Measurements from ENCODE around the gene CALML3.

- TF ChIP-seq CTCF (IDR thresholded peaks at IDR 0.05) = no peak
- no peak for TF ChIP-seq EZH2 (IDR thresholded peaks at IDR 0.05)
Observed at GRCh38 chr10:5493691-5494090, 31.1 kb upstream of the CALML3 start.
